Measurements from ENCODE around the gene ATP2B2. TPM values are rescaled to one million over a fixed set of nuclear protein-coding genes. Genes with fewer than 3 reads are reported as not detected.

ATP2B2 gene
- total RNA-seq, 1 experiment from 2014 or later: not detected

DNA sequence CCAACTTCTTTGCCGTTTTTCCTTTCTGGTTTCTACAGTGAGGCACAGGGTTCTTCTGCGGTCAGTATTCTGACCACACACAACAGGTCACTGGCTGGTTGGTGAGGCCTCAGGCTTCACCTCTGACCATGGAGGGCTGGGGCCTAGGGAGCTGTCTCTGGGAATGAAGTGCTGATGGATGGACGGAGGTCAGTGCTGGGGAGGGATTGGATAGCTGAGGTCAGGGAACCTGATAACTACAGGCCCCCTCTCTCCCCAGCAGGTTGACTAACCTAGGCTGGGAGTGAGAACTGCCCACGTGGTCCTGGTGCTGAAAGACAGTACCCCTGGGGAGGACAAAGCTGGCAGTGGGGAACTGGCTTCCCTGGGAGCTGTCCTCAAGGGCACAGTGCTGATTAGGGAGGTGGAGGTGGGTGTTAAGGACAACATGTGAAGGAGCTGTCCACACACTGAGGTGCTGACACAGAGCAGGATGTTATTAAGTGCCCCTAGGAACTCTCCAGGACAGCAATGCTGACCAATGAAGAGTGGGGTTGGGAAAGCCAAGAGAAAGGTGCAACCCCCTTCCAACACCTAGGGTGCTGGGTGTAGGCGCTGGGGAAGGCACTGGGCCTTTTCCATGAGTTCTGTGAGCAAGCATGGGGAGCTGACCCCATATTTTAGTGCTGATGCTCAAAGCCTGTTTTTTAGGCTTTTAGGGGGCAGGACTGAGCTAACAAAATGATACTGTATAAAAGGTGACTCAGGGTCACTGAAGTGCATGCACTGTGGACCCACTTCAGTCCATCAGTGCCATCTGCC, 45.2 kb downstream of the ATP2B2 start:
- peak; percentile 88 for DNase-seq (ENCODE audit: unreplicated experiment)
- H3K27ac Mint-ChIP-seq (ENCODE audit: low read depth, unreplicated experiment): no peak overlapping the region
- no TSS peak for BruUV-seq (replicated peaks)
- POLR2A ChIA-PET: no interaction called here
- intact Hi-C loops (cut with micrococcal nuclease): no loop called here
- CTCF ChIA-PET: interaction anchor here (0.5 kb wide), 1 partner anchor 142 kb away, joined by 3 read pairs; no protein-coding TSS in a partner anchor
- H3K36me3 Mint-ChIP-seq (ENCODE audit: insufficient read depth, unreplicated experiment): no peaks in the 10 kb centered on the region
- H3K27me3 Mint-ChIP-seq (ENCODE audit: insufficient read depth, unreplicated experiment): peaks cover 45% of the 10 kb centered on the region
- H3K4me3 Mint-ChIP-seq (ENCODE audit: unreplicated experiment): no peak overlapping the region
- no peaks in the 10 kb centered on the region for H3K9me3 Mint-ChIP-seq (ENCODE audit: unreplicated experiment)
- no peaks in the 10 kb centered on the region for H3K4me1 Mint-ChIP-seq (ENCODE audit: insufficient read depth, unreplicated experiment)
- TF ChIP-seq, protein P1, sequence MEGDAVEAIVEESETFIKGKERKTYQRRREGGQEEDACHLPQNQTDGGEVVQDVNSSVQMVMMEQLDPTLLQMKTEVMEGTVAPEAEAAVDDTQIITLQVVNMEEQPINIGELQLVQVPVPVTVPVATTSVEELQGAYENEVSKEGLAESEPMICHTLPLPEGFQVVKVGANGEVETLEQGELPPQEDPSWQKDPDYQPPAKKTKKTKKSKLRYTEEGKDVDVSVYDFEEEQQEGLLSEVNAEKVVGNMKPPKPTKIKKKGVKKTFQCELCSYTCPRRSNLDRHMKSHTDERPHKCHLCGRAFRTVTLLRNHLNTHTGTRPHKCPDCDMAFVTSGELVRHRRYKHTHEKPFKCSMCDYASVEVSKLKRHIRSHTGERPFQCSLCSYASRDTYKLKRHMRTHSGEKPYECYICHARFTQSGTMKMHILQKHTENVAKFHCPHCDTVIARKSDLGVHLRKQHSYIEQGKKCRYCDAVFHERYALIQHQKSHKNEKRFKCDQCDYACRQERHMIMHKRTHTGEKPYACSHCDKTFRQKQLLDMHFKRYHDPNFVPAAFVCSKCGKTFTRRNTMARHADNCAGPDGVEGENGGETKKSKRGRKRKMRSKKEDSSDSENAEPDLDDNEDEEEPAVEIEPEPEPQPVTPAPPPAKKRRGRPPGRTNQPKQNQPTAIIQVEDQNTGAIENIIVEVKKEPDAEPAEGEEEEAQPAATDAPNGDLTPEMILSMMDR (IDR thresholded peaks at IDR 0.05; ENCODE audit: unreplicated experiment): no peak

DNA sequence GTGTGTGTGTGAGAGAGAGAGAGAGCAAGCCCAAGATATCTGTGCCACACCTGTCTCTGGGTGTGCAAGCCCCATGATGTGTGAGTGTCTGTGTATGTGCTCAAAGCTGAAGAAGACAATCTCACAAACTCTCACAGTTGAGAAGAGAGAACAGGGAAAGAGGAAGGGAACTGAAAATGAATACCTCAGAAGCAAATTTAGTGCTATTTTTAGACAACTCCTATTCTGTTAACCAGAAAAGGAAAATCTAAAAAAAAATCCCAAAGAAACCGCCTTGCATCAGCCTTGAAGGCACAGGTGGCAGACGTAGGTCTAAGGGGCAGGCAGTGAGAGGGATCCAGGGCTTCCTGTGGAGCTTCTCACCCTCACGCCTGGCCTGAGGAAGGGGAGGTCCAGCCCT, 47.8 kb downstream of the ATP2B2 start:
- Mint-ChIP-seq H3K4me3 (ENCODE audit: unreplicated experiment) (no peak overlapping the region), H3K4me1 (ENCODE audit: insufficient read depth, unreplicated experiment) (no peaks in the 10 kb centered on the region), H3K36me3 (ENCODE audit: insufficient read depth, unreplicated experiment) (no peaks in the 10 kb centered on the region), H3K27ac (ENCODE audit: low read depth, unreplicated experiment) (no peak overlapping the region), H3K9me3 (ENCODE audit: unreplicated experiment) (no peaks in the 10 kb centered on the region), H3K27me3 (ENCODE audit: insufficient read depth, unreplicated experiment) (peaks cover 40% of the 10 kb centered on the region)
- DNase-seq (ENCODE audit: unreplicated experiment): no peak
- POLR2A ChIA-PET: no interaction called here
- CTCF ChIA-PET: interaction anchor here (0.8 kb wide), 1 partner anchor 114 kb away, joined by 3 read pairs; no protein-coding TSS in a partner anchor
- no TSS peak for BruUV-seq (replicated peaks)
- TF ChIP-seq, protein P1 (IDR thresholded peaks at IDR 0.05; ENCODE audit: unreplicated experiment): no peak
- intact Hi-C loops (cut with micrococcal nuclease): no loop called here

DNA sequence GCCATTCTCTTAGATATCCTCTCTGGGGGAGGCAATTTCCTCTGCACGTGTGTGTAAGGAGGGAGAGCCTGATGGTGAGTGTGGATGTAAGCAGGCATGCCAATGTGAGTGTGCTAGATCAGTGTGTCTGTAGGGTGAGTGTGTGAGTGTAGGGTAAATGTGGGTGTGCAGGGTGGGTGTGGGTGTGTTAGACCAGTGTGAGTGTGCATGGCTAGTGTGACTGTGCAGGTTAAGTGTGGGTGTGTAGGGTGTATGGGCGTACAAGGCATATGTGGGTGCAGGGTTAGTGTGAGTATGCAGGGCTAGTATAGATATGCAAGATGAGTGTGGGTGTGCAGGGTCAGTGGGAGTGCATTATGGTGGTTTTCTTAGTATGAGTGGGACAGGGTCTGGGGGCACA, 48.4 kb downstream of the ATP2B2 start:
- Mint-ChIP-seq H3K9me3 (ENCODE audit: unreplicated experiment) (no peaks in the 10 kb centered on the region), H3K27me3 (ENCODE audit: insufficient read depth, unreplicated experiment) (peaks cover 40% of the 10 kb centered on the region), H3K36me3 (ENCODE audit: insufficient read depth, unreplicated experiment) (no peaks in the 10 kb centered on the region), H3K4me1 (ENCODE audit: insufficient read depth, unreplicated experiment) (no peaks in the 10 kb centered on the region), H3K27ac (ENCODE audit: low read depth, unreplicated experiment) (no peak overlapping the region), H3K4me3 (ENCODE audit: unreplicated experiment) (no peak overlapping the region)
- ChIA-PET CTCF (interaction anchor here (1.0 kb wide), 1 partner anchor 39 kb away, joined by 5 read pairs; no protein-coding TSS in a partner anchor), POLR2A (no interaction called here)
- no peak for DNase-seq (ENCODE audit: unreplicated experiment)
- intact Hi-C loops (cut with micrococcal nuclease): no loop called here
- no TSS peak for BruUV-seq (replicated peaks)
- TF ChIP-seq, protein P1 (IDR thresholded peaks at IDR 0.05; ENCODE audit: unreplicated experiment): no peak

DNA sequence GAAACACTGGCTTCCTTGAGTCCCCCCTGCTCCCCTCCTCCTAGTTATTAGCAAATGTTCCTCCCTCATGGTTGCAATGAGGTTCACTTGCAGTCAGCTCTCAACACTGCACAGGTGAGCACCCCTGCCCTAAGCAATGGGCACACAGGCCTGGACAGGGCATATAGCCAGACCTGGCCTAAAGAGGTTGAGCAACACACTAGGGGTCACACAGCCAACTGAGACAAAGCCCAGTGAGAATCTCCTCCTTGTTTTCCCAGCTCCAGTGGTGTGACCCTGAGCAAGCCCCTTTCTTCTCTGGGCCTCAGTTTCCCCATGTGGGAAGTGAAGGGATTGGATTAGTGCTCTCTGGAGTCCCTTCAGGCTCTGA, 49.9 kb downstream of the ATP2B2 start:
- no peak for DNase-seq (ENCODE audit: unreplicated experiment)
- Mint-ChIP-seq H3K4me1 (ENCODE audit: insufficient read depth, unreplicated experiment) (no peaks in the 10 kb centered on the region), H3K27ac (ENCODE audit: low read depth, unreplicated experiment) (no peak overlapping the region), H3K36me3 (ENCODE audit: insufficient read depth, unreplicated experiment) (no peaks in the 10 kb centered on the region), H3K9me3 (ENCODE audit: unreplicated experiment) (no peaks in the 10 kb centered on the region), H3K4me3 (ENCODE audit: unreplicated experiment) (no peak overlapping the region), H3K27me3 (ENCODE audit: insufficient read depth, unreplicated experiment) (peaks cover 35% of the 10 kb centered on the region)
- intact Hi-C loops (cut with micrococcal nuclease): no loop called here
- TF ChIP-seq, protein P1 (IDR thresholded peaks at IDR 0.05; ENCODE audit: unreplicated experiment): no peak
- ChIA-PET POLR2A (no interaction called here), CTCF (no interaction called here)
- BruUV-seq (replicated peaks): no TSS peak
